GM12878 (cell line): ENCODE data around the gene RHNO1. TPM values are rescaled to one million over a fixed set of nuclear protein-coding genes. Genes with fewer than 3 reads are reported as not detected.
A peak's percentile ranks its signal among the peaks of the same experiment; 100 is the strongest.

Experiments used
- ATAC-seq: fragments of 200-7000 bp; cut with Tn5 transposase; 3 replicates; pipeline ENCODE4 v1.9.1; 2020; ENCODE audit warnings: mild to moderate bottlenecking, moderate library complexity
- BruUV-seq: library from RNA; stranded (reverse); fragments of 400-500 nt; replicated peaks from 2 replicates; lab custom pipeline; 2021; lab: Mats Ljungman, UMichigan
- CTCF ChIA-PET: fragments of 300-600 bp; sonication (Branson Sonifier 250); formaldehyde crosslinking; extraction: SDS; loops from one replicate; lab custom pipeline; 2021; ENCODE audit warnings: inconsistent platforms; lab: Yijun Ruan, JAX
- POLR2A ChIA-PET: fragments of 350-600 bp; formaldehyde crosslinking; extraction: SDS; loops from one replicate; lab custom pipeline; 2021; ENCODE audit warnings: inconsistent platforms; lab: Charles Lee
- RAD21 ChIA-PET: fragments of 300-600 bp; sonication (Branson Sonifier 250); formaldehyde crosslinking; loops from one replicate; lab custom pipeline; 2023; ENCODE audit warnings: antibody characterized with exemption; ENCODE audit not compliant: unreplicated experiment; lab: Charles Lee
- SMC1A ChIA-PET: fragments of 300-600 bp; sonication (Branson Sonifier 250); formaldehyde crosslinking; loops from one replicate; lab custom pipeline; 2023; ENCODE audit not compliant: unreplicated experiment, uncharacterized antibody; lab: Charles Lee
- DNase-seq: peaks from one replicate; pipeline ENCODE4 v3.0.0-alpha.2; 2011; ENCODE audit warnings: low read depth, low spot score
- FAIRE-seq: peaks from 3 replicates; lab custom pipeline; 2011; peaks lifted over from hg19 to GRCh38; lab: Jason Lieb, UNC
- H2AFZ ChIP-seq: 2 replicates; pipeline ENCODE4 v1.6.0; 2011; ENCODE audit warnings: low read depth, low read length, control low read depth; ENCODE audit not compliant: control insufficient read depth
- H3K27ac ChIP-seq: 2 replicates; pipeline ENCODE4 v1.5.1; 2011; ENCODE audit warnings: control low read depth; ENCODE audit not compliant: control insufficient read depth, insufficient read depth
- H3K27me3 ChIP-seq, 2 experiments: replicated peaks in 1 of 2; 2 replicates each; pipeline versions ENCODE4 v1.6.0 to v1.6.1; 2011; ENCODE audit warnings: low read length in 1 of 2; ENCODE audit not compliant: control insufficient read depth in 2 of 2, insufficient read depth in 2 of 2
- H3K36me3 ChIP-seq, 2 experiments: 2 replicates each; pipeline ENCODE4 v1.5.1; 2011; ENCODE audit warnings: low read length in 1 of 2; ENCODE audit not compliant: control insufficient read depth in 2 of 2, insufficient read depth in 2 of 2
- H3K4me1 ChIP-seq: 2 replicates; pipeline ENCODE4 v1.6.1; 2011; ENCODE audit warnings: mild to moderate bottlenecking, low read length, moderate library complexity, mixed read lengths; ENCODE audit not compliant: control insufficient read depth, insufficient read depth
- H3K4me2 ChIP-seq: 2 replicates; pipeline ENCODE4 v1.6.0; 2011; ENCODE audit warnings: control low read depth; ENCODE audit not compliant: control insufficient read depth, insufficient read depth
- H3K4me3 ChIP-seq: fragments of 200-600 bp; sonication (generic); 2 replicates; pipeline ENCODE4 v1.5.1; 2016
- H3K79me2 ChIP-seq: 2 replicates; pipeline ENCODE4 v1.6.0; 2011; ENCODE audit warnings: low read length; ENCODE audit not compliant: control insufficient read depth, insufficient read depth
- H3K9ac ChIP-seq: 2 replicates; pipeline ENCODE4 v1.8.0; 2011; ENCODE audit warnings: low read length, control low read depth, mixed read lengths; ENCODE audit not compliant: control insufficient read depth, insufficient read depth
- H3K9me3 ChIP-seq: replicated peaks from 3 replicates; pipeline ENCODE4 v1.5.1; 2011; ENCODE audit warnings: mild to moderate bottlenecking, low read length; ENCODE audit not compliant: control insufficient read depth, insufficient read depth
- H4K20me1 ChIP-seq: 2 replicates; pipeline ENCODE4 v1.6.0; 2011; ENCODE audit not compliant: control insufficient read depth, insufficient read depth
- GATAD2B ChIP-seq: fragments of 450-650 bp; conservative IDR thresholded peaks from 2 replicates; pipeline ENCODE4 v1.6.1; 2017; ENCODE audit warnings: low read depth, mild to moderate bottlenecking, moderate library complexity
- IKZF1 ChIP-seq: fragments of 450-650 bp; conservative IDR thresholded peaks from 2 replicates; pipeline ENCODE4 v1.6.1; 2017; ENCODE audit warnings: antibody characterized with exemption, mild to moderate bottlenecking
- ZBTB40 ChIP-seq: fragments of 450-650 bp; IDR thresholded peaks from 2 replicates; pipeline ENCODE4 v1.6.1; 2016; ENCODE audit warnings: mild to moderate bottlenecking, moderate library complexity, borderline replicate concordance
- WGBS: methylation state at CpG from one replicate; pipeline ENCODE4 v1.1.6; 2016; ENCODE audit warnings: low lambda C conversion rate; ENCODE audit not compliant: insufficient replicate concordance, insufficient coverage; ENCODE audit errors: missing lambda C conversion rate; 5-methylcytosine and 5-hydroxymethylcytosine counted together
- in situ Hi-C: fragments of 300-500 bp; cut with MboI; formaldehyde crosslinking; loops from 9 replicates; pipeline ENCODE4 v1.14.3; 2018; ENCODE audit warnings: mixed read lengths
- intact Hi-C: fragments of 100-400 bp; cut with micrococcal nuclease; formaldehyde crosslinking; loops from one replicate; pipeline ENCODE4 v1.14.2; 2022; ENCODE audit not compliant: unreplicated experiment
- polyA plus RNA-seq, 11 experiments: library from polyadenylated mRNA; depleted of rRNA in 4 of 11; unstranded in 6 of 11; stranded (reverse) in 5 of 11; fragments of >200 nt; fragmentation: Nextera tagmentation in 4 of 11; fragmentation: Illumina TruSeq in 1 of 11; extraction: Ambion mirVana in 4 of 11; extraction: Trizol in 1 of 11; gene quantifications; 1 replicate in 1 of 11; 2 replicates in 10 of 11; pipeline versions ENCODE4 v1.2.1 to v1.2.3, GENCODE V29; 2011 to 2016; ENCODE audit warnings: inconsistent platforms in 2 of 11, missing spikeins in 2 of 11, low read depth in 1 of 11
- total RNA-seq, 4 experiments: library from RNA; depleted of rRNA in 3 of 4; stranded (reverse); fragments of >200 nt in 3 of 4; fragmentation: Illumina TruSeq in 1 of 4; extraction: Trizol in 1 of 4; gene quantifications; 2 replicates each; pipeline versions ENCODE4 v1.2.1 to v1.2.3, GENCODE V29; 2013 to 2021

The RHNO1 gene
- total and polyA plus RNA-seq, 10 of the 15 experiments (the other 5 are each of a cell fraction or from before 2014, with no cell fraction given) = 27.9 to 91.6 (median 49.3) TPM

GRCh38 chr12:2891240-2892053 lies 14.4 kb downstream of the RHNO1 start:
- FAIRE-seq (no peak), DNase-seq (no peak)
- in situ Hi-C loops = no loop called here

More at GRCh38 chr12:2891240-2892053, 14.4 kb downstream of the RHNO1 start:
- BruUV-seq = TSS peak; percentile 17
- 25% methylated on average over 41 of the region's 42 CpGs for WGBS
- ChIA-PET RAD21 (no interaction called here), CTCF (interaction anchor here (1.6 kb wide), 1 partner anchor 13 kb away, joined by 5 read pairs; no protein-coding TSS in a partner anchor), POLR2A (interaction anchor here (0.6 to 2.1 kb wide), 6 partner anchors 11 to 17 kb away, joined by 3 to 9 read pairs (median 5); no protein-coding TSS in a partner anchor), SMC1A (no interaction called here)
- H3K27ac ChIP-seq = peak overlapping the region; percentile 50
- peak overlapping the region; percentile 97 for H3K4me2 ChIP-seq
- H3K9me3 ChIP-seq = no peaks in the 10 kb centered on the region
- H3K4me1 ChIP-seq = peaks cover 4% of the 10 kb centered on the region
- peak overlapping the region; percentile 72 for H3K9ac ChIP-seq
- peaks cover 0 to 5% of the 10 kb centered on the region in 2 experiments; a peak in 2 of 4 replicates for H3K36me3 ChIP-seq
- TF ChIP-seq GATAD2B (0 out of 2 replicates have a peak, but pooled peaks have one; percentile 18), IKZF1 (0 out of 2 replicates have a peak, but pooled peaks have one; percentile 22), ZBTB40 (no peak)
- H4K20me1 ChIP-seq = no peaks in the 10 kb centered on the region
- H2AFZ ChIP-seq = peak overlapping the region; percentile 91
- peak; percentile 48 for ATAC-seq
- H3K27me3 ChIP-seq = no peaks in the 10 kb centered on the region
- peaks cover 2% of the 10 kb centered on the region; the same call in 1 of the 2 replicates for H3K79me2 ChIP-seq
- intact Hi-C loops = loop anchor here (5.0 kb wide), 1 partner anchor 41 kb away; no protein-coding TSS in a partner anchor
- H3K4me3 ChIP-seq = peak overlapping the region; percentile 90
